DND-41 (cell line): ENCODE measurements around the gene LAMB1.

Source experiments
- EZH2 ChIP-seq: IDR thresholded peaks from 3 replicates; pipeline ENCODE4 v1.6.1; 2012; ENCODE audit warnings: borderline replicate concordance, low read depth, mild to moderate bottlenecking, moderate library complexity, low read length, inconsistent platforms; ENCODE audit not compliant: severe bottlenecking
- TF ChIP-seq, protein P1 (sequence below): IDR thresholded peaks from 2 replicates; pipeline ENCODE4 v1.5.1; 2012; ENCODE audit warnings: borderline replicate concordance, low read length, moderate library complexity, mild to moderate bottlenecking; ENCODE audit not compliant: poor library complexity, severe bottlenecking; ENCODE audit errors: extremely low read depth

DNA sequence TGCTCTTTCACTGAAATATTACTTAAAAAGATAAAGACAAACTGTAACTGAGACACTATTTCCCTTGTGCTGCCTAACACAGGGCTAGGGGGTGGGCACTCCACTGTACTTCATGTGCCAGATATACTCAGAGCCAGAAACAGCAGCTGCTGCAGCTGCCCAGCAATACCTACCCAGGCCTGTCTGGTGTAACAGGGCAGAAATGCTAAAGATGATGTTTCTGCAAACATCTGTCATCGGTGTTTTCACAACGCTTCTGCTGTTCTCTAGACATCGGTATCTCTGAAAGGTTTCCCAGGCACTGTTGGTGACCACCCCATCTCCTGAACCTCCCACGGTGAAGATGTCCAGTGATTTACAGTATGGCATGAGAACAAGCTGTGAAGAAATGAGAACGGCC lies 42.7 kb downstream of the LAMB1 start:
- TF ChIP-seq, protein P1, sequence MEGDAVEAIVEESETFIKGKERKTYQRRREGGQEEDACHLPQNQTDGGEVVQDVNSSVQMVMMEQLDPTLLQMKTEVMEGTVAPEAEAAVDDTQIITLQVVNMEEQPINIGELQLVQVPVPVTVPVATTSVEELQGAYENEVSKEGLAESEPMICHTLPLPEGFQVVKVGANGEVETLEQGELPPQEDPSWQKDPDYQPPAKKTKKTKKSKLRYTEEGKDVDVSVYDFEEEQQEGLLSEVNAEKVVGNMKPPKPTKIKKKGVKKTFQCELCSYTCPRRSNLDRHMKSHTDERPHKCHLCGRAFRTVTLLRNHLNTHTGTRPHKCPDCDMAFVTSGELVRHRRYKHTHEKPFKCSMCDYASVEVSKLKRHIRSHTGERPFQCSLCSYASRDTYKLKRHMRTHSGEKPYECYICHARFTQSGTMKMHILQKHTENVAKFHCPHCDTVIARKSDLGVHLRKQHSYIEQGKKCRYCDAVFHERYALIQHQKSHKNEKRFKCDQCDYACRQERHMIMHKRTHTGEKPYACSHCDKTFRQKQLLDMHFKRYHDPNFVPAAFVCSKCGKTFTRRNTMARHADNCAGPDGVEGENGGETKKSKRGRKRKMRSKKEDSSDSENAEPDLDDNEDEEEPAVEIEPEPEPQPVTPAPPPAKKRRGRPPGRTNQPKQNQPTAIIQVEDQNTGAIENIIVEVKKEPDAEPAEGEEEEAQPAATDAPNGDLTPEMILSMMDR, result no peak
- TF ChIP-seq EZH2, result no peak
